H1 (cell line): ENCODE results near the gene NDUFB2. TPM values are rescaled to one million over a fixed set of nuclear protein-coding genes. Genes with fewer than 3 reads are reported as not detected.

Experiments used
- BACH1 ChIP-seq: IDR thresholded peaks from 2 replicates; pipeline ENCODE4 v1.6.1; 2012; ENCODE audit warnings: low read length, improper control_type of control experiment
- BRCA1 ChIP-seq: IDR thresholded peaks from 2 replicates; pipeline ENCODE4 v1.6.1; 2012; ENCODE audit warnings: low read depth, low read length, improper control_type of control experiment
- FOSL1 ChIP-seq: IDR thresholded peaks from 2 replicates; pipeline ENCODE4 v1.6.1; 2011; ENCODE audit warnings: mild to moderate bottlenecking, low read depth, low read length, moderate library complexity; ENCODE audit not compliant: insufficient read depth
- SP1 ChIP-seq: IDR thresholded peaks from 2 replicates; pipeline ENCODE4 v1.6.1; 2011; ENCODE audit warnings: low read depth, low read length
- polyA plus RNA-seq, 7 experiments: library from polyadenylated mRNA; depleted of rRNA in 3 of 7; stranded (reverse) in 5 of 7; unstranded in 2 of 7; fragments of >200 nt in 5 of 7; fragments of 200-250 nt in 2 of 7; gene quantifications; 1 replicate in 5 of 7; 2 replicates in 1 of 7; 4 replicates in 1 of 7; pipeline versions ENCODE4 v1.2.1 to v1.2.3, GENCODE V29; 2011 to 2013; ENCODE audit warnings: missing spikeins in 2 of 7, mixed read lengths in 2 of 7
- total RNA-seq: library from RNA; stranded (reverse); fragmentation: NEBNext Ultra II Directional; extraction: Animal tissue kit (Norgen Biotek cat#: 25700); gene quantifications from 2 replicates; pipeline ENCODE4 v1.2.1, GENCODE V29; 2021
- TF ChIP-seq, protein P1 (sequence below): IDR thresholded peaks from 2 replicates; pipeline ENCODE4 v1.6.1; 2012; ENCODE audit warnings: inconsistent platforms
- TF ChIP-seq, protein P2 (sequence below): fragments of 300-600 bp; sonication (generic); IDR thresholded peaks from 2 replicates; pipeline ENCODE4 v1.7.1; 2012; ENCODE audit warnings: low read length, moderate library complexity, mild to moderate bottlenecking, inconsistent platforms; ENCODE audit not compliant: insufficient replicate concordance

NDUFB2 gene
- total and polyA plus RNA-seq, 2 of the 8 experiments (the other 6 are each of a cell fraction or from before 2014, with no cell fraction given): 168 to 881 TPM

DNA sequence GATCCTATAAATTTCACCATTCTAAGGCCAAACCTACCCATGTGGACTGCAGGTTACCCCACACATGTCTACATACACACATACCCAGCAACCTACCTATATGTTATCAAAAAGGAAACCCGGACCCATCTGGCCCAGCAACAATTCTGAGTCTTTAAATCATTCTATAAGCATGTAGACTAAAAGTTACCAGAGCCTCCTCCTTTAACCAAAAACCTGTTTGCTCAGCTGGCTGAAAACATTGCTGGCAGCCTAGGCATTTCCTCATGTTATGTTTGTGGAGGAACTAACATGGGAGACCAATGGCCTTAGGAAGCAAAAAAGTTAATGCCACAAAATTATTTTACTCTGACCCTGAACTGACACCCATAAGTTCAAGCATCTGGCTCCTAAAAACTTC, 29.0 kb upstream of the NDUFB2 start (continued):
- TF ChIP-seq, protein P1, sequence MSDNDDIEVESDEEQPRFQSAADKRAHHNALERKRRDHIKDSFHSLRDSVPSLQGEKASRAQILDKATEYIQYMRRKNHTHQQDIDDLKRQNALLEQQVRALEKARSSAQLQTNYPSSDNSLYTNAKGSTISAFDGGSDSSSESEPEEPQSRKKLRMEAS: no peak
- TF ChIP-seq BACH1 (no peak), FOSL1 (no peak), BRCA1 (no peak), SP1 (no peak)
- TF ChIP-seq, protein P2, sequence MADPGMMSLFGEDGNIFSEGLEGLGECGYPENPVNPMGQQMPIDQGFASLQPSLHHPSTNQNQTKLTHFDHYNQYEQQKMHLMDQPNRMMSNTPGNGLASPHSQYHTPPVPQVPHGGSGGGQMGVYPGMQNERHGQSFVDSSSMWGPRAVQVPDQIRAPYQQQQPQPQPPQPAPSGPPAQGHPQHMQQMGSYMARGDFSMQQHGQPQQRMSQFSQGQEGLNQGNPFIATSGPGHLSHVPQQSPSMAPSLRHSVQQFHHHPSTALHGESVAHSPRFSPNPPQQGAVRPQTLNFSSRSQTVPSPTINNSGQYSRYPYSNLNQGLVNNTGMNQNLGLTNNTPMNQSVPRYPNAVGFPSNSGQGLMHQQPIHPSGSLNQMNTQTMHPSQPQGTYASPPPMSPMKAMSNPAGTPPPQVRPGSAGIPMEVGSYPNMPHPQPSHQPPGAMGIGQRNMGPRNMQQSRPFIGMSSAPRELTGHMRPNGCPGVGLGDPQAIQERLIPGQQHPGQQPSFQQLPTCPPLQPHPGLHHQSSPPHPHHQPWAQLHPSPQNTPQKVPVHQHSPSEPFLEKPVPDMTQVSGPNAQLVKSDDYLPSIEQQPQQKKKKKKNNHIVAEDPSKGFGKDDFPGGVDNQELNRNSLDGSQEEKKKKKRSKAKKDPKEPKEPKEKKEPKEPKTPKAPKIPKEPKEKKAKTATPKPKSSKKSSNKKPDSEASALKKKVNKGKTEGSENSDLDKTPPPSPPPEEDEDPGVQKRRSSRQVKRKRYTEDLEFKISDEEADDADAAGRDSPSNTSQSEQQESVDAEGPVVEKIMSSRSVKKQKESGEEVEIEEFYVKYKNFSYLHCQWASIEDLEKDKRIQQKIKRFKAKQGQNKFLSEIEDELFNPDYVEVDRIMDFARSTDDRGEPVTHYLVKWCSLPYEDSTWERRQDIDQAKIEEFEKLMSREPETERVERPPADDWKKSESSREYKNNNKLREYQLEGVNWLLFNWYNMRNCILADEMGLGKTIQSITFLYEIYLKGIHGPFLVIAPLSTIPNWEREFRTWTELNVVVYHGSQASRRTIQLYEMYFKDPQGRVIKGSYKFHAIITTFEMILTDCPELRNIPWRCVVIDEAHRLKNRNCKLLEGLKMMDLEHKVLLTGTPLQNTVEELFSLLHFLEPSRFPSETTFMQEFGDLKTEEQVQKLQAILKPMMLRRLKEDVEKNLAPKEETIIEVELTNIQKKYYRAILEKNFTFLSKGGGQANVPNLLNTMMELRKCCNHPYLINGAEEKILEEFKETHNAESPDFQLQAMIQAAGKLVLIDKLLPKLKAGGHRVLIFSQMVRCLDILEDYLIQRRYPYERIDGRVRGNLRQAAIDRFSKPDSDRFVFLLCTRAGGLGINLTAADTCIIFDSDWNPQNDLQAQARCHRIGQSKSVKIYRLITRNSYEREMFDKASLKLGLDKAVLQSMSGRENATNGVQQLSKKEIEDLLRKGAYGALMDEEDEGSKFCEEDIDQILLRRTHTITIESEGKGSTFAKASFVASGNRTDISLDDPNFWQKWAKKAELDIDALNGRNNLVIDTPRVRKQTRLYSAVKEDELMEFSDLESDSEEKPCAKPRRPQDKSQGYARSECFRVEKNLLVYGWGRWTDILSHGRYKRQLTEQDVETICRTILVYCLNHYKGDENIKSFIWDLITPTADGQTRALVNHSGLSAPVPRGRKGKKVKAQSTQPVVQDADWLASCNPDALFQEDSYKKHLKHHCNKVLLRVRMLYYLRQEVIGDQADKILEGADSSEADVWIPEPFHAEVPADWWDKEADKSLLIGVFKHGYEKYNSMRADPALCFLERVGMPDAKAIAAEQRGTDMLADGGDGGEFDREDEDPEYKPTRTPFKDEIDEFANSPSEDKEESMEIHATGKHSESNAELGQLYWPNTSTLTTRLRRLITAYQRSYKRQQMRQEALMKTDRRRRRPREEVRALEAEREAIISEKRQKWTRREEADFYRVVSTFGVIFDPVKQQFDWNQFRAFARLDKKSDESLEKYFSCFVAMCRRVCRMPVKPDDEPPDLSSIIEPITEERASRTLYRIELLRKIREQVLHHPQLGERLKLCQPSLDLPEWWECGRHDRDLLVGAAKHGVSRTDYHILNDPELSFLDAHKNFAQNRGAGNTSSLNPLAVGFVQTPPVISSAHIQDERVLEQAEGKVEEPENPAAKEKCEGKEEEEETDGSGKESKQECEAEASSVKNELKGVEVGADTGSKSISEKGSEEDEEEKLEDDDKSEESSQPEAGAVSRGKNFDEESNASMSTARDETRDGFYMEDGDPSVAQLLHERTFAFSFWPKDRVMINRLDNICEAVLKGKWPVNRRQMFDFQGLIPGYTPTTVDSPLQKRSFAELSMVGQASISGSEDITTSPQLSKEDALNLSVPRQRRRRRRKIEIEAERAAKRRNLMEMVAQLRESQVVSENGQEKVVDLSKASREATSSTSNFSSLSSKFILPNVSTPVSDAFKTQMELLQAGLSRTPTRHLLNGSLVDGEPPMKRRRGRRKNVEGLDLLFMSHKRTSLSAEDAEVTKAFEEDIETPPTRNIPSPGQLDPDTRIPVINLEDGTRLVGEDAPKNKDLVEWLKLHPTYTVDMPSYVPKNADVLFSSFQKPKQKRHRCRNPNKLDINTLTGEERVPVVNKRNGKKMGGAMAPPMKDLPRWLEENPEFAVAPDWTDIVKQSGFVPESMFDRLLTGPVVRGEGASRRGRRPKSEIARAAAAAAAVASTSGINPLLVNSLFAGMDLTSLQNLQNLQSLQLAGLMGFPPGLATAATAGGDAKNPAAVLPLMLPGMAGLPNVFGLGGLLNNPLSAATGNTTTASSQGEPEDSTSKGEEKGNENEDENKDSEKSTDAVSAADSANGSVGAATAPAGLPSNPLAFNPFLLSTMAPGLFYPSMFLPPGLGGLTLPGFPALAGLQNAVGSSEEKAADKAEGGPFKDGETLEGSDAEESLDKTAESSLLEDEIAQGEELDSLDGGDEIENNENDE: no peak
